Sigmoid colon (tissue), 7 donors: ENCODE measurements around the gene MAP1LC3C. TPM values are rescaled to one million over a fixed set of nuclear protein-coding genes. Genes with fewer than 3 reads are reported as not detected.

Source experiments
- DNase-seq: peaks from one replicate; pipeline ENCODE4 v3.0.0-alpha.2; 2019
- H3K27ac ChIP-seq, 4 donors: fragments of 200-600 bp; sonication (generic); one replicate each; pipeline ENCODE4 v1.5.1; 2016 to 2019; ENCODE audit warnings: mild to moderate bottlenecking in 1 of 4
- H3K27me3 ChIP-seq, 3 donors: fragments of 200-600 bp; sonication (generic); one replicate each; pipeline ENCODE4 v1.5.1; 2019; ENCODE audit warnings: mild to moderate bottlenecking in 1 of 3
- H3K36me3 ChIP-seq, 4 donors: fragments of 200-600 bp; sonication (generic); one replicate each; pipeline ENCODE4 v1.5.1; 2016 to 2019
- H3K4me1 ChIP-seq, 4 donors: fragments of 200-600 bp; sonication (generic); one replicate each; pipeline ENCODE4 v1.5.1; 2017 to 2019
- H3K4me3 ChIP-seq, 4 donors: fragments of 200-600 bp; sonication (generic); one replicate each; pipeline ENCODE4 v1.5.1; 2017 to 2019; ENCODE audit warnings: mild to moderate bottlenecking in 2 of 4, moderate library complexity in 1 of 4
- H3K9me3 ChIP-seq, 4 donors: fragments of 200-600 bp in 3 of 4; sonication (generic) in 3 of 4; one replicate each; pipeline versions ENCODE4 v1.5.1 to v1.6.1; 2013 to 2019
- EP300 ChIP-seq, 4 donors: sonication (generic); formaldehyde crosslinking; IDR thresholded peaks; one replicate each; pipeline ENCODE4 v1.6.1; 2017; ENCODE audit warnings: antibody characterized with exemption in 4 of 4
- POLR2A ChIP-seq, 2 donors: fragments of 450-650 bp; IDR thresholded peaks; one replicate each; pipeline ENCODE4 v1.6.1; 2016; ENCODE audit warnings: antibody characterized with exemption in 2 of 2, mild to moderate bottlenecking in 2 of 2, moderate library complexity in 2 of 2
- POLR2AphosphoS5 ChIP-seq, 4 donors: sonication (generic); formaldehyde crosslinking; IDR thresholded peaks; one replicate each; pipeline ENCODE4 v1.6.1; 2017; ENCODE audit warnings: antibody characterized with exemption in 4 of 4
- WGBS, 2 donors: extraction: QIAGEN DNeasy Blood & Tissue Kit; methylation state at CpG; one replicate each; pipeline ENCODE4 v1.1.7; 2013; 5-methylcytosine and 5-hydroxymethylcytosine counted together
- intact Hi-C: fragments of 100-400 bp; cut with DNase I; formaldehyde crosslinking; loops from one replicate; pipeline ENCODE4 v1.15.1; 2023
- polyA plus RNA-seq, 3 donors: library from polyadenylated mRNA; stranded (reverse); fragments of 200-250 nt; gene quantifications; one replicate each; pipeline ENCODE4 v1.2.3, GENCODE V29; 2013
- total RNA-seq, 4 donors: library from RNA; depleted of rRNA; stranded (reverse); fragments of >200 nt; gene quantifications; one replicate each; pipeline ENCODE4 v1.1.0, GENCODE V29; 2016
- TF ChIP-seq, protein P1 (sequence below), 4 experiments: fragments of 450-650 bp in 3 of 4; fragments of 200-600 bp in 1 of 4; IDR thresholded peaks; one replicate each; pipeline ENCODE4 v1.5.1; 2016 to 2019; ENCODE audit warnings: antibody characterized with exemption in 4 of 4, mild to moderate bottlenecking in 3 of 4, moderate library complexity in 2 of 4
- donor health status: healthy with polysubstance abuse.
- donor health status: Bipolar disorder and iron deficiency.
- donor health status: healthy.

MAP1LC3C gene
- total and polyA plus RNA-seq, 7 donors = 1.3 to 8.1 (median 5.0) TPM; not detected in 2

GRCh38 chr1:241985787-241986186 is 13.1 kb downstream of the MAP1LC3C start:
- DNase-seq = no peak
- no peaks in the 10 kb centered on the region for H3K4me1 ChIP-seq
- H3K4me3 ChIP-seq = no peak overlapping the region
- no peaks in the 10 kb centered on the region for H3K9me3 ChIP-seq
- WGBS, 2 donors = 74 to 80% methylated on average over 10 of the region's 10 CpGs
- no peaks in the 10 kb centered on the region for H3K27me3 ChIP-seq
- no peak for TF ChIP-seq EP300 (IDR thresholded peaks at IDR 0.05)
- no peak for TF ChIP-seq POLR2AphosphoS5 (IDR thresholded peaks at IDR 0.05)
- TF ChIP-seq, protein P1, sequence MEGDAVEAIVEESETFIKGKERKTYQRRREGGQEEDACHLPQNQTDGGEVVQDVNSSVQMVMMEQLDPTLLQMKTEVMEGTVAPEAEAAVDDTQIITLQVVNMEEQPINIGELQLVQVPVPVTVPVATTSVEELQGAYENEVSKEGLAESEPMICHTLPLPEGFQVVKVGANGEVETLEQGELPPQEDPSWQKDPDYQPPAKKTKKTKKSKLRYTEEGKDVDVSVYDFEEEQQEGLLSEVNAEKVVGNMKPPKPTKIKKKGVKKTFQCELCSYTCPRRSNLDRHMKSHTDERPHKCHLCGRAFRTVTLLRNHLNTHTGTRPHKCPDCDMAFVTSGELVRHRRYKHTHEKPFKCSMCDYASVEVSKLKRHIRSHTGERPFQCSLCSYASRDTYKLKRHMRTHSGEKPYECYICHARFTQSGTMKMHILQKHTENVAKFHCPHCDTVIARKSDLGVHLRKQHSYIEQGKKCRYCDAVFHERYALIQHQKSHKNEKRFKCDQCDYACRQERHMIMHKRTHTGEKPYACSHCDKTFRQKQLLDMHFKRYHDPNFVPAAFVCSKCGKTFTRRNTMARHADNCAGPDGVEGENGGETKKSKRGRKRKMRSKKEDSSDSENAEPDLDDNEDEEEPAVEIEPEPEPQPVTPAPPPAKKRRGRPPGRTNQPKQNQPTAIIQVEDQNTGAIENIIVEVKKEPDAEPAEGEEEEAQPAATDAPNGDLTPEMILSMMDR (IDR thresholded peaks at IDR 0.05) = no peak
- TF ChIP-seq POLR2A (IDR thresholded peaks at IDR 0.05) = no peak
- no peaks in the 10 kb centered on the region for H3K36me3 ChIP-seq
- intact Hi-C loops = no loop called here
- H3K27ac ChIP-seq = no peak overlapping the region

- TF ChIP-seq POLR2A (IDR thresholded peaks at IDR 0.05) (no peak), EP300 (IDR thresholded peaks at IDR 0.05) (no peak), POLR2AphosphoS5 (IDR thresholded peaks at IDR 0.05) (no peak)
- TF ChIP-seq, protein P1 (IDR thresholded peaks at IDR 0.05) = no peak
- WGBS, 2 donors = 68 to 74% methylated on average over 1 of the region's 1 CpG
- intact Hi-C loops = no loop called here
These were observed 19.0 kb downstream of the MAP1LC3C start for GRCh38 chr1:241979926-241980325.

DNA sequence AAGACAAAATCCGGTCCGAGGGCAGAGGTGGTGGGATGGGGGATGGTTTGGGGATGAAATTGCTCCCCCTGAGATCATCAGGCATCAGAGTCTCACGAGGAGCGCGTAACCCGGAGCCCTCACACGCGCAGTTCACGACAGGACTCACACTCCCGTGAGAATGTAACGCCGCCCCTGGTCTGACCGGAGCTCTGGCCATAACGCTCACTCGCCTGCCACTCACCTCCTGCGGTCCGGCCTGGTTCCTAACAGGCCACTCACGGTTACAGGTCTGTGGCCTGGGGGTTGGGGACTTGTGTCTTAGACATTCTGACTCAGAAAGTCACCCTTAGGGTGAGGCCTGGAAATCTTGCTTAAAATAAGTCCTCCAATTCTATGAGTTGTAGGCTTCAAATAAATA is 19.8 kb downstream of the MAP1LC3C start:
- no peaks in the 10 kb centered on the region for H3K36me3 ChIP-seq
- no peak overlapping the region for H3K27ac ChIP-seq
- TF ChIP-seq POLR2AphosphoS5 (IDR thresholded peaks at IDR 0.05) (no peak), EP300 (IDR thresholded peaks at IDR 0.05) (no peak), POLR2A (IDR thresholded peaks at IDR 0.05) (no peak)
- TF ChIP-seq, protein P1 (IDR thresholded peaks at IDR 0.05) = no peak
- H3K27me3 ChIP-seq = no peaks in the 10 kb centered on the region
- intact Hi-C loops = no loop called here
- H3K4me1 ChIP-seq = no peaks in the 10 kb centered on the region
- H3K4me3 ChIP-seq = no peak overlapping the region
- 94 to 95% methylated on average over 18 of the region's 18 CpGs for WGBS, 2 donors
- H3K9me3 ChIP-seq = no peaks in the 10 kb centered on the region
- no peak for DNase-seq

More at GRCh38 chr1:241979926-241980325, 19.0 kb downstream of the MAP1LC3C start:
- H3K9me3 ChIP-seq = no peaks in the 10 kb centered on the region
- H3K36me3 ChIP-seq = no peaks in the 10 kb centered on the region
- no peak overlapping the region for H3K27ac ChIP-seq
- no peak for DNase-seq
- H3K4me3 ChIP-seq = no peak overlapping the region
- H3K27me3 ChIP-seq = no peaks in the 10 kb centered on the region
- H3K4me1 ChIP-seq = no peaks in the 10 kb centered on the region

- intact Hi-C loops = no loop called here
- H3K4me1 ChIP-seq = no peaks in the 10 kb centered on the region
- no peaks in the 10 kb centered on the region for H3K9me3 ChIP-seq
- DNase-seq = no peak
- TF ChIP-seq EP300 (IDR thresholded peaks at IDR 0.05) = no peak
- no peak for TF ChIP-seq POLR2A (IDR thresholded peaks at IDR 0.05)
- no peak for TF ChIP-seq POLR2AphosphoS5 (IDR thresholded peaks at IDR 0.05)
- TF ChIP-seq, protein P1 (IDR thresholded peaks at IDR 0.05) = no peak
- H3K4me3 ChIP-seq = no peak overlapping the region
- no peaks in the 10 kb centered on the region for H3K27me3 ChIP-seq
- WGBS, 2 donors = 59 to 70% methylated on average over 6 of the region's 6 CpGs
- no peak overlapping the region for H3K27ac ChIP-seq
- no peaks in the 10 kb centered on the region for H3K36me3 ChIP-seq
These were observed 22.7 kb downstream of the MAP1LC3C start for GRCh38 chr1:241976229-241976628.

- TF ChIP-seq, protein P1 (IDR thresholded peaks at IDR 0.05) = no peak
- TF ChIP-seq POLR2A (IDR thresholded peaks at IDR 0.05) (no peak), EP300 (IDR thresholded peaks at IDR 0.05) (no peak), POLR2AphosphoS5 (IDR thresholded peaks at IDR 0.05) (no peak)
- DNase-seq = no peak
- WGBS, 2 donors = 65 to 66% methylated on average over 6 of the region's 6 CpGs
- no peaks in the 10 kb centered on the region for H3K9me3 ChIP-seq
- H3K4me1 ChIP-seq = no peaks in the 10 kb centered on the region
- intact Hi-C loops = no loop called here
- no peak overlapping the region for H3K4me3 ChIP-seq
- no peak overlapping the region for H3K27ac ChIP-seq
- no peaks in the 10 kb centered on the region for H3K36me3 ChIP-seq
- H3K27me3 ChIP-seq = no peaks in the 10 kb centered on the region
These were observed 26.1 kb downstream of the MAP1LC3C start for GRCh38 chr1:241972703-241973369.
